Spinal cord (tissue), 10 donors: ENCODE data around the gene GPR33. TPM values are rescaled to one million over a fixed set of nuclear protein-coding genes. Genes with fewer than 3 reads are reported as not detected.
"Not testable (repeated sequence)": the region's sequence is repeated elsewhere in the genome, so short reads cannot be mapped to it uniquely, and the experiment has no call there.

Experiments used
- DNase-seq, 6 donors: peaks; one replicate each; pipeline versions ENCODE4 v3.0.0 to v3.0.0-alpha.2; 2013 to 2015; ENCODE audit warnings: low spot score in 6 of 6, low read depth in 4 of 6
- H3K27ac ChIP-seq: one replicate; pipeline ENCODE4 v1.5.1; 2013; ENCODE audit warnings: low read depth, low read length, control low read depth
- H3K27me3 ChIP-seq: one replicate; pipeline ENCODE4 v1.6.1; 2013; ENCODE audit warnings: low read length; ENCODE audit not compliant: control insufficient read depth, insufficient read depth
- H3K36me3 ChIP-seq: one replicate; pipeline ENCODE4 v1.6.1; 2013; ENCODE audit warnings: low read length; ENCODE audit not compliant: control insufficient read depth, insufficient read depth
- H3K4me1 ChIP-seq: one replicate; pipeline ENCODE4 v1.6.1; 2013; ENCODE audit warnings: low read length; ENCODE audit not compliant: control insufficient read depth, insufficient read depth
- H3K4me3 ChIP-seq: one replicate; pipeline ENCODE4 v1.5.1; 2013; ENCODE audit warnings: low read depth, low read length, control low read depth
- H3K9me3 ChIP-seq: one replicate; pipeline ENCODE4 v1.6.1; 2013; ENCODE audit warnings: low read length; ENCODE audit not compliant: control insufficient read depth, insufficient read depth
- WGBS: methylation state at CpG from one replicate; pipeline ENCODE4 v1.1.5; 2013; ENCODE audit warnings: missing lambda C conversion rate; ENCODE audit not compliant: insufficient coverage; 5-methylcytosine and 5-hydroxymethylcytosine counted together
- polyA plus RNA-seq, 2 donors: library from polyadenylated mRNA; unstranded; fragments of 120-200 nt; gene quantifications; one replicate each; pipeline ENCODE4 v1.2.1, GENCODE V29; 2013; ENCODE audit not compliant: insufficient read length in 2 of 2
- total RNA-seq, 2 donors: library from RNA; depleted of rRNA in 1 of 2; stranded (reverse); fragments of 120-200 nt in 1 of 2; fragments of >200 nt in 1 of 2; gene quantifications; one replicate each; pipeline versions ENCODE4 v1.2.3 to v1.2.4, GENCODE V29; 2013 to 2014
- donor health status: healthy.

The GPR33 gene
- total and polyA plus RNA-seq, 4 donors: not detected

DNA sequence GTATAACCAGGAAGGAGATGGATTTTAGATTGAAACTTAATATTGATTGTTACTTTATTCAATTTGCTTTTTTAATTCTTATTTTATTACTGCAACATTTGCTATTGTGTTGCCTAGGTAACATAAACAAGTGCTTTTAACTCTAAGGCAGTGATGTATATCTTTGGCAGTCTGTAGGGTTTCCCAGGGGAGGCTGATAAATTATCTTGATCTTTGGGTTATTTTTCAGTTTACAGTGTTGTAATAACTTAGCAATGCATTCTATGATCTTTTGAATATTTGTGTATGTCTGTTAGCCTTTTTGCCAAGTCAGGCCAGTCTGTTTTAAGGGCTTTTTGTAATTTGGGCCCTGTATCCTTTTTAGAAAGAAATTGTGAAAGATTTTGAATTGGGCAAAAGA is 22.7 kb downstream of the GPR33 start:
- H3K36me3 ChIP-seq: no peaks in the 10 kb centered on the region
- H3K27ac ChIP-seq: no peak overlapping the region
- no peaks in the 10 kb centered on the region for H3K4me1 ChIP-seq
- H3K4me3 ChIP-seq: no peak overlapping the region
- DNase-seq: peak in 1 of 6 donors; percentile 10
- H3K9me3 ChIP-seq: no peaks in the 10 kb centered on the region
- H3K27me3 ChIP-seq: no peaks in the 10 kb centered on the region

- H3K4me1 ChIP-seq, H3K4me3 ChIP-seq, H3K27ac ChIP-seq, DNase-seq, H3K27me3 ChIP-seq, H3K36me3 ChIP-seq, H3K9me3 ChIP-seq: not testable (repeated sequence)
- no CpG with 5 or more reads among the region's 2 CpGs for WGBS
Observed at GRCh38 chr14:31462450-31462849, 25.4 kb downstream of the GPR33 start.

- no peaks in the 10 kb centered on the region for H3K36me3 ChIP-seq
- H3K27ac ChIP-seq: no peak overlapping the region
- no peak for DNase-seq
- no peaks in the 10 kb centered on the region for H3K4me1 ChIP-seq
- WGBS: 96% methylated on average over 3 of the region's 3 CpGs
- no peak overlapping the region for H3K4me3 ChIP-seq
- H3K9me3 ChIP-seq: no peaks in the 10 kb centered on the region
- no peaks in the 10 kb centered on the region for H3K27me3 ChIP-seq
Observed at GRCh38 chr14:31461545-31461944, 26.3 kb downstream of the GPR33 start.

- DNase-seq: peak in 4 of 6 donors; percentile 12 to 77 (median 47)
- Histone ChIP-seq H3K9me3 (no peaks in the 10 kb centered on the region), H3K4me3 (peak overlapping the region; percentile 79), H3K27me3 (no peaks in the 10 kb centered on the region), H3K4me1 (peaks cover 4% of the 10 kb centered on the region), H3K27ac (peak overlapping the region; percentile 94), H3K36me3 (no peaks in the 10 kb centered on the region)
- 20% methylated on average over 1 of the region's 11 CpGs for WGBS
Observed at GRCh38 chr14:31457665-31458659, 29.9 kb downstream of the GPR33 start.

DNA sequence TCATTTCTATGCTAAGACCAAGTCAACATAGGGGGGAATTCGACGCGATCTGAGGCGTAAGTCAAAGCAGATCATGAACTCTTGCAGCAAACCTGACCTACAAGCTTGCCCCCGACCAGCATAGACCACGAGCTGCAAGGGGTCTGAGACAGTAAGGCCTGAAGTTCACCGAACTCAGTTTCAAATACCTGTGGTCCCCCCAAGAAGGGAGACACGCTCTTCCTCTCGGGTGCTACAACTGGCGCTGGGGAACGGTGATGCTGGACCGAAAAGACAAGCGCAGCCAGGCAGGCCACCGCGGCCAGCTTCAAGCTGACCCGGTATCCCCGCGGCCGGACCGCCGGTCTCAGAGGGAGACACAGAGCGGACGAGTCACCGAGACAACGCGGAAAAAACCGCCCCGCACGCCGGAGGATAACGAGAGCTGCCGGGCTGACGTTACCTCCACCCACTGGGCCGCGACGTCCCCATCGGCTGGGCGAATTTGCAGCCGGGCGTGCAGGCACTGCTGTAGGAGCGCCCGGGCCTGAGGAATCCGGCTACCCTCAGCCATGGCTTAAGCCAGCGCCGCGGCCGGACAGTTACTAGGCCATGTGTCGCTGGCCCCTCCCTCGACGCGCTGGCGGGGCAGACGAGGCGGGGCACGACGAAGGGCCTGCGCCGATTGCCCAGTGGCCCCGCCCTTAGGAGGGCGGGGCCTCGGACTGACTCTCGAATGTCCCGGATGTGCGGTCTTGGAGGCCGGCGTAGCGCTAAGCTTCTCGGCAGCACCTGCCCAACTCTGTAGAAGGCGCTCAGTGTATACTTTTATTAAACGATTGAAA is 30.8 kb downstream of the GPR33 start, which contains the start of gene DTD2:
DTD2 (minus strand) TSS at position 666 of the 824 bp plus-strand sequence; CDS start at position 553, 113 bp downstream.
- H3K27me3 ChIP-seq: no peaks in the 10 kb centered on the region
- peak within 1 kb of the TSS; percentile 94 for H3K27ac ChIP-seq
- peak within 1 kb of the TSS; percentile 79 for H3K4me3 ChIP-seq
- H3K4me1 ChIP-seq: peaks cover 4% of the 10 kb centered on the region
- under 1% methylated on average over 68 of the region's 70 CpGs for WGBS
- peaks cover under 1% of the 10 kb centered on the region for H3K36me3 ChIP-seq
- no peaks in the 10 kb centered on the region for H3K9me3 ChIP-seq
- DNase-seq: peak; percentile 93 to 99 (median 97)

GRCh38 chr14:31449971-31450610 is 37.7 kb downstream of the GPR33 start:
- DNase-seq: peak in 3 of 6 donors; percentile 20 to 68 (median 61)
- H3K27me3 ChIP-seq: no peaks in the 10 kb centered on the region
- H3K9me3 ChIP-seq: no peaks in the 10 kb centered on the region
- H3K36me3 ChIP-seq: peaks cover 5% of the 10 kb centered on the region
- H3K4me1 ChIP-seq: no peaks in the 10 kb centered on the region
- no peak overlapping the region for H3K4me3 ChIP-seq
- no CpG with 5 or more reads among the region's 2 CpGs for WGBS
- no peak overlapping the region for H3K27ac ChIP-seq

DNA sequence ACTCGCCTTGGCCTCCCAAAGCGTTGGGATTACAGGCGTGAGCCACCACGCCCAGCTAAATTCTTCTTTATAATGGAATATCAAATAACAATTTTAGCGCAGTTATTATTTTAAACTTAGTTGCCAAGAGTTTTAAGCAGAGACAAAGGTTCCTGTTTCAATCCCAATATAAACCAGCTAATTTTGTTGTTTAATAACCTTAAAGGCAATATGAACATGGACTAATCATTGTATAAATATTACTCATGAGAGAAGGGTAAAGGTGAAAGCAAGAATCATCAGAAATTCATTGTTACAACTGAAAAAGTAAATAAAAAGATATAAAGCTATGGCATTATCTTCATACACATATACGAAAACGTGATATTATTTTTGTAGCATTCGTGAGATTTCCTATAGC is 38.7 kb downstream of the GPR33 start:
- DNase-seq: no peak
- H3K4me1 ChIP-seq: no peaks in the 10 kb centered on the region
- peaks cover 5% of the 10 kb centered on the region for H3K36me3 ChIP-seq
- H3K27ac ChIP-seq: no peak overlapping the region
- H3K4me3 ChIP-seq: no peak overlapping the region
- no peaks in the 10 kb centered on the region for H3K9me3 ChIP-seq
- WGBS: no CpG with 5 or more reads among the region's 8 CpGs
- no peaks in the 10 kb centered on the region for H3K27me3 ChIP-seq

DNA sequence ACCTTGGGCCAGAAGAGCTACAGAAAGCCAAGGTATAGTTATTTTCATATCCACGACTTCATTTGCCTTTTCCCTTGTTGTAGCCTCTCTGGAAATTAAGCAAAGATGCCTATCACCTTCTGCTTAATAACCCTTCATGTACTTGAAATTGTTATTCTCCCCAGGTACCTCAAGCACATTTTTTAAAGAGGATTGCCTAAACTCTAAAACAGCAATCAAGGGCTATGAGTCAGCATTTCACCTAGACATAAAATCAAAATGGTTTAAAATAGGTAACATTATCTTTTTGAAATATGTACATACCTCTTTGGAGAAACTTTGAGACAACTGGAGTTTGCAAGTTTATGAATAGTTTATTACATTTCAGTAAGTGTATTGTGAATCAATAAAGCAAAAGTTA is 42.1 kb downstream of the GPR33 start:
- Histone ChIP-seq H3K36me3 (peaks cover 2% of the 10 kb centered on the region), H3K27ac (no peak overlapping the region), H3K27me3 (no peaks in the 10 kb centered on the region), H3K9me3 (no peaks in the 10 kb centered on the region), H3K4me1 (no peaks in the 10 kb centered on the region), H3K4me3 (no peak overlapping the region)
- 100% methylated on average over 1 of the region's 1 CpG for WGBS
- DNase-seq: no peak

DNA sequence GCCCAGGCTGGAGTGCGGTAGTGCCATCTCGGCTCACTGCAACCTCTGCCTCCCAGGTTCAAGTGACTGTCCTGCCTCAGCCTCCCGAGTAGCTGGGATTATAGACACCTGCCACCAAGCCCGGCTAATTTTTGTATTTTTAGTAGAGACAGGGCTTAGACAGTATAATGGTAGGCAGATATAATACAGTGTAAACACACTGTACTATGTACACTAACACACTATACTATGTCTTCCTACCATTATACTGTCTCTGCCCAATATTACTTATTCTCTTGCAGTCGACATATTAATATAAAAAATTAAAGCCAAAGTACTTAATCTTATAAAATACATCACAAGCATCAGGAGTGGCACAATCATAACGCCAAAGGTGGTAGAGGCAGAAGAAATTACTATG is 45.6 kb downstream of the GPR33 start:
- H3K4me3 ChIP-seq: no peak overlapping the region
- H3K9me3 ChIP-seq: no peaks in the 10 kb centered on the region
- DNase-seq: no peak
- H3K36me3 ChIP-seq: peaks cover 2% of the 10 kb centered on the region
- H3K27me3 ChIP-seq: no peaks in the 10 kb centered on the region
- H3K27ac ChIP-seq: no peak overlapping the region
- 100% methylated on average over 1 of the region's 6 CpGs for WGBS
- no peaks in the 10 kb centered on the region for H3K4me1 ChIP-seq
